ENCODE data around the gene DPH1. TPM values are rescaled to one million over a fixed set of nuclear protein-coding genes. Genes with fewer than 3 reads are reported as not detected.

DPH1 gene
- total RNA-seq, 1 donor from 2014 or later: 63.4 TPM

GRCh38 chr17:2049333-2050299 is 19.7 kb downstream of the DPH1 start:
- Mint-ChIP-seq H3K9me3 (no peaks in the 10 kb centered on the region), H3K27ac (peak overlapping the region; percentile 53), H3K36me3 (ENCODE audit: low read depth) (peaks cover 3% of the 10 kb centered on the region), H3K27me3 (peaks cover 15% of the 10 kb centered on the region), H3K4me3 (peak overlapping the region; percentile 72), H3K4me1 (peaks cover 30% of the 10 kb centered on the region)
- intact Hi-C loops (cut with micrococcal nuclease): loop anchor here (1.0 to 5.0 kb wide), 2 partner anchors 19 to 353 kb away; partner anchors contain the start of genes DPH1 and MNT
- TF ChIP-seq CTCF (IDR thresholded peaks at IDR 0.05): no peak
- ChIA-PET POLR2A (interaction anchor here (0.6 to 2.1 kb wide), 4 partner anchors 9 to 186 kb away, joined by 3 to 11 read pairs (median 4); partner anchors contain the start of gene DPH1), CTCF (no interaction called here)
- DNase-seq (peak; percentile 91), ATAC-seq (ENCODE audit: low read depth) (peak; percentile 81)

DNA sequence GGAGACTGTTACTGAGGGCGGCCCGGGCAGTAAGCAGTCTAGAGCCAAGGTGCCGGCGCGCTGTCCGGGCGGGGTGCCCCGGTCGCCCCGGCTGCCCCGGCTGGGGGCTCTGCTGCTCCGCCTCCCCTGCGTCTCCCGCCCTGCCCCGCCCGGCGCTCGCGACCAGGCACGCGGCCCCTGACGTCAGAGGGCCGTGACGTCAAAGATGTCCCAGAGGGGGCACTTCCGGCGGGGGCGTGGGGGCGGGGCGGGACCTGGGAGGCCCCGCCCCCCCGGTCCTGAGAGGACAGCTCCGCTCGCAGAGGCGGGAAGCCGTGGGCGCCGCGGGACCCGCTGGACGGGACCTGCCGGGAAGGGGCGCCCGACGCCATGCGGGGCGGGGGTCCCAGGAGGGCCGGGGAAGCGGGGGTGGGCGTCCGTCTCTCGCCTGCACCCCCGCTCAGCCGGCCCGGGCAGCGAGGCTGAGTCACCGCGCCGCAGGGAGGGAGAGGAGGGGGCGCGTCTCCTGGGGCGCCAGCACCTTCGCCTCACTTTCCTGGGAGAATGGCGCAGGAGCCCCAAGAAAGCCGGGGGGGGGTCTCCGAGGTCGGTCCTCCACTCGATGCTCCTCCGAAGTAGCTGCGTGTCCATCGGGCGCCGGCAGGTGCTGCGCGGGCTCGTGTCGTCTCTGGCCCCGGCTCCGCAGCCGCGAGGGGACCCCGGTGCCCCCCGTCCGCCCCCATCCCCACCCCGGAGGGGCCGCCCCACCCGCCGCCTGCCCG is 20.5 kb downstream of the DPH1 start:
- Mint-ChIP-seq H3K9me3 (no peaks in the 10 kb centered on the region), H3K27me3 (peaks cover 15% of the 10 kb centered on the region), H3K4me1 (peaks cover 33% of the 10 kb centered on the region), H3K36me3 (ENCODE audit: low read depth) (no peaks in the 10 kb centered on the region), H3K4me3 (no peak overlapping the region), H3K27ac (no peak overlapping the region)
- POLR2A ChIA-PET: interaction anchor here (0.7 to 2.1 kb wide), 3 partner anchors 20 to 39 kb away, joined by 3 to 11 read pairs (median 4); partner anchors contain the start of genes DPH1 and RTN4RL1
- intact Hi-C loops (cut with micrococcal nuclease): loop anchor here (5.0 kb wide), 1 partner anchor 352 kb away; the partner anchor contains the start of gene MNT
- no peak for DNase-seq
- CTCF ChIA-PET: interaction anchor here (1.8 to 2.0 kb wide), 2 partner anchors 120 to 196 kb away, joined by 4 to 6 read pairs; no protein-coding TSS in a partner anchor
- TF ChIP-seq CTCF (IDR thresholded peaks at IDR 0.05): no peak
- ATAC-seq (ENCODE audit: low read depth): peak; percentile 21

DNA sequence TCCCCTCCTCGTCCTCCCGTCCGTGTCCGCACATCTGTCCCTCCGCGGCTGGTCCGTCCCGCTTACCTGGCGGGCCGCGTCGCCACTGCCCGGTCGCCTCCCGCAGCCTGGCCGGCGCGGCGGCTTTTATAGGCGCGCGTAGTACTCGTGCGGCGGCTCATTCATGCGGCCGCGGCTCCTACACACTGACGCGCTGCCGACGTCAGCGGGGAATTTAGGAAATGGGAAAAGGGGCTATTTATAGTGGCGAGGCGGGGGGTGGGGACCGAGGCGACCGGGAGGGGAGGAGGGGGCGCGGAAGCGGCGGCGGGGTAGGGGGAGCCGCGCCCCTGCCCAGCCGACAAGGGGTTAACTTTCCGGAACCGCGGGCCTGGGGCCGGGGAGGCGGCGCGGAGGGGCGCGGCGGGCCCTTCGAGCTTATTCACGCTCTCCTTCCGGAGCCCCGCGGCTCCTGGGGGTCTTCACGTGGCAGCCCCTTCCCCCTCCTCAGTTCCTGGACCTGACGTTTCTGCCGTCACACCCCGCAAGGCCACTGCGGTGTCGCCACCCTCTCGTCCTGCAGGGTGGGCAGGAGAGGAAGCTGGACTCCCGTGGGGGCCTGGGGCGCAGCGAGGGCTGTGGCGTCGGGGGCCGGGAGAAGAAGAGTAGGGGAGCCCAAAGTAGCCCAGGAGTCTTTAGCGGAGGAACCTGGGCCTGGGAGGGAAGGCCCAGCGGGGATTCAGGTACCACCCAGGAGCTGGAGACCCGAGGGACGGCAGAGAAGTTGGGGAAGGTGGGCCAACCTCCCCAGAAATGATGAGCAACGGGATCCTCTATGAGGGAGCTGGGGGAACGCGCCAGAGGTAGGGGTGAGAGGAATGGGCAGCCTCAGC is 21.3 kb downstream of the DPH1 start:
- Mint-ChIP-seq H3K27ac (no peak overlapping the region), H3K4me3 (peak overlapping the region; percentile 38), H3K27me3 (peaks cover 15% of the 10 kb centered on the region), H3K9me3 (no peaks in the 10 kb centered on the region), H3K4me1 (peaks cover 35% of the 10 kb centered on the region), H3K36me3 (ENCODE audit: low read depth) (no peaks in the 10 kb centered on the region)
- no peak for DNase-seq
- TF ChIP-seq CTCF (IDR thresholded peaks at IDR 0.05): no peak
- ChIA-PET POLR2A (interaction anchor here (0.6 to 2.1 kb wide), 4 partner anchors 21 to 1580 kb away, joined by 3 to 15 read pairs (median 8); partner anchors contain the start of genes DPH1 and RTN4RL1), CTCF (interaction anchor here (1.6 to 2.0 kb wide), 3 partner anchors 119 to 196 kb away, joined by 4 to 14 read pairs (median 6); no protein-coding TSS in a partner anchor)
- intact Hi-C loops (cut with micrococcal nuclease): loop anchor here (5.0 kb wide), 1 partner anchor 351 kb away; the partner anchor contains the start of gene MNT
- ATAC-seq (ENCODE audit: low read depth): no peak

DNA sequence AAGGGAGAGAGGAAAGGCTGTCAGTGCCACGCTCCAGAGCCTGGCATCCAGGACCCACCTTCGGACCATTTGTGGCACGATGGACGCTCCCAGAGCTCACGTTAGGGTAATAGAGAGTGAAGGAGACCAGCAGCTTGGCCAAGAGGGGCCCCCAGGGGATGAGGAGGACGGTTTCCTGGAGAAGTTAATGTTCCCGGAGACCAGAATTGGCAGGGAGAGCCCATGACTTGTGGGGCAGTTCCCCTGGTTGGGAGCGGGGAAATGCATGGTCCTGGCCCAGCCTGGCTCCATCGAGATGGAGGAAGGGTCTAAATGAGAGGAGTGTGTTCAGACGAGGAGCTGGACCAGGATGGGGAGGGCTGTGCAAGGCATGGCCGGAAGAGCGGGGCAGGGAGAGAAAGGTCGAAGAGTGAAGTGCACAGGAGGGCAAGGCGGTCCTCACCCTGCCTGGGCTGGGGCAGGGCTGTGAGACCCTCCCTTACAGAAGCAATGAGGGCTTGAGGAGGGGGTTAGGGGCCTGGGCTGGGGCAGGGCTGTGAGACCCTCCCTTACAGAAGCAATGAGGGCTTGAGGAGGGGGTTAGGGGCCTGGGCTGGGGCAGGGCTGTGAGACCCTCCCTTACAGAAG is 22.1 kb downstream of the DPH1 start:
- no peak for TF ChIP-seq CTCF (IDR thresholded peaks at IDR 0.05)
- Mint-ChIP-seq H3K9me3 (no peaks in the 10 kb centered on the region), H3K36me3 (ENCODE audit: low read depth) (no peaks in the 10 kb centered on the region), H3K27ac (no peak overlapping the region), H3K4me3 (peak overlapping the region; percentile 28), H3K27me3 (peaks cover 15% of the 10 kb centered on the region), H3K4me1 (peaks cover 39% of the 10 kb centered on the region)
- ATAC-seq (ENCODE audit: low read depth) (no peak), DNase-seq (no peak)
- POLR2A ChIA-PET: interaction anchor here (0.6 to 2.1 kb wide), 2 partner anchors 38 to 1579 kb away, joined by 11 to 15 read pairs; no protein-coding TSS in a partner anchor
- intact Hi-C loops (cut with micrococcal nuclease): loop anchor here (5.0 kb wide), 1 partner anchor 350 kb away; the partner anchor contains the start of gene MNT
- CTCF ChIA-PET: interaction anchor here (1.6 to 2.0 kb wide), 3 partner anchors 118 to 195 kb away, joined by 4 to 14 read pairs (median 6); no protein-coding TSS in a partner anchor
